GM19324 (cell line): ENCODE data around the gene TMEM51.

Source experiments
- ATAC-seq: cut with Tn5 transposase; IDR thresholded peaks from one replicate; pipeline ENCODE4 v1.9.1; 2021; ENCODE audit warnings: mild to moderate bottlenecking, moderate library complexity; ENCODE audit not compliant: unreplicated experiment, low FRiP score

The TMEM51 gene

DNA sequence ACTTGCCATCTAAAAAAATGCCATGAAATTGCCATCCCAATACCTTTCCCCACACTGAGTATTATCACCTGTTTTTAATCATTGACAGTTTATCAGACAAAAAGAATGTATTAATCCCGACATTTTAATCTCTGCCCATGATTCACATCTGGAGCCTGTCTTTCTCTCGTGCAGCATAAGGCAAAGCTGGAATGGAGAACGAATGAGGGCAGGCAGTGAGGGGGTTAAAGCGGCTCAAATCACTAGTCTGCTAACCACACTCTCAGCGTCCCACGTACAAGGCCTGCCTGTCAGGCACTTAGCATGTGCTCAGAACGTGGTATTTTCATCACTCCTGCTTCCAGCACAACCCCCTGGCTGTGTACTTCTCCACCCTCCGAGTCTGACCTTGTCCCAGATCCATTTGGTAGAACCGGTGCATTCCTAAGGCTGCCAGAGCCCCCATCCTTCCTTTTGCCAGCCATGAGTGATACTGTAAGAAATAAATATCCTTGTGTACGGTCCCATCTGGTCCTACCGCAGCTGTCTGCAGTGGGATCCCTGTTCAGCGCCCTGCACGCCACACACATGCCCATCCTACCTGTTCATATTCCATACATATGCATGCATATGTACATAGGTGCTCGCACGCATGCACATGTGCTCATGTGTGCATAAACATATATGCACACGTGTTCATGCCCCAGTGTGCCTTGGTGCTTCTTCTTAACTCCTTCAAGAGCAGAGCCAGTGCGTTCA lies 58.8 kb downstream of the TMEM51 start:
- ATAC-seq = no peak

DNA sequence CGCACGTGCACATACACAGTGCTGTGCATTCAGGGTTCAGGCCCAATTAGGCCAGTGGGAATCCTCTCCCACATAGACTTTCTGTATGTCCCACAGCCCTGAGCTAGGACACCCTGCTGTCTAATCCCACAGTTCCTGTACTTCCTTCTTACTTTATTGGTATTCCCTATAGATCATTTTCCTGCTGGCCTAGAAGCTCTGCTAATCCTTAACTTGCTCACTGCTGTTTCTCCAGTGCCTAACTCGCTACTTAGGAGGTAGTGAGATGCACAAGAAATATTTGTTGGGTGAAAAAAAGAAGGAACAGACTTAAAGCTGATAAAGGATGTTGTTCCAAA lies 59.4 kb downstream of the TMEM51 start:
- ATAC-seq = no peak

DNA sequence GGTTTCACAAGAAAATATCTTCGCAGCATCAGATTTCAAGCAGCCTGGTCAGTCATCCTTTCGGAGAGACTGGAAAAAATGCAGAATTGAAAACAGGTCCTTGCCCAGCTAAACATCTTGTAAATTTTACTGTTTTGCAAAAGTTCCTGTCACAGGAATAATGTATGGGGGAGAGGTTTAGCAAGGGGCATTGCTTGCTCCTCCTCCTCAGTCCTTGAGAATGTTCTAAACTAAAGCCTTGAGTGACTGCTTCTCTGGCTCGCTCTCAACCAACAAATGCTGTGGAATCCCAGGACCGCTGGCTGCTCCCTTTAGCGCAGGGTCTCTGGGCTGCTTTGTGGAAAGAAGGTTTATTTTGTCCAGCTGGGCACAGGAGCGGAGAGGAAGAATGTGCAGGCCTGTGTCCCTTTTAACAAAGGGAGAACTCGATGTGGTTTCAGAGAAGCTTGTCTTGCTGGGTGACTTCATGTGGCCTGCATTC lies 59.8 kb downstream of the TMEM51 start:
- no peak for ATAC-seq

DNA sequence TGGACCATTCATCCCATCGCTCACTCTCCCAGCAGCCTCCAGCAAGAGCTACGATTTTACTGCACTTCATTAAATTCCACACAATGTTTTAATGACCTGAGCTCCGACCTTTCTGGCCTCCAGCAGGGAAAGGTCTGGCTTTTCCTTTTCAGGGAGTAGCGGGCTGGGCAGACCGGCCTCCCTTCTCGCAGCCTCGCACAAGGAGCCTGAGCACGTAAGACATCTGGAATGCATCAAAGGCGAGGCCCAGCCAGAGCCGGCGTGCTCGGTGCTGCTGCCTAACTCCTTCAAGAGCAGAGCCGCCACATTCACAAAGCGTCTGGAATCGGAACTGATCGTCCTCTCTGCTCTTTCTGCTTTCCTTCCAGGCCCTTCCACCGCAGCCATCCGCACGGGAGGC lies 61.0 kb downstream of the TMEM51 start:
- no peak for ATAC-seq

DNA sequence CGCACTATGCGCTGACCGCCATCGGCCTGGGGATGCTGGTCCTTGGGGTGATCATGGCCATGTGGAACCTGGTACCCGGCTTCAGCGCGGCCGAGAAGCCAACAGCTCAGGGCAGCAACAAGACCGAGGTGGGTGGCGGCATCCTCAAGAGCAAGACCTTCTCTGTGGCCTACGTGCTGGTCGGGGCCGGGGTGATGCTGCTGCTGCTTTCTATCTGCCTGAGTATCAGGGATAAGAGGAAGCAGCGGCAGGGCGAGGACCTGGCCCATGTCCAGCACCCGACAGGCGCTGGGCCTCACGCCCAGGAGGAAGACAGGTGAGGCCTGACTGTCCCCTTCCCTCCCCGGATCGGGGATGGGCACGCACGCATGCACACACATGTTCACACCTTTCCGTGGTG lies 61.6 kb downstream of the TMEM51 start:
- no peak for ATAC-seq

DNA sequence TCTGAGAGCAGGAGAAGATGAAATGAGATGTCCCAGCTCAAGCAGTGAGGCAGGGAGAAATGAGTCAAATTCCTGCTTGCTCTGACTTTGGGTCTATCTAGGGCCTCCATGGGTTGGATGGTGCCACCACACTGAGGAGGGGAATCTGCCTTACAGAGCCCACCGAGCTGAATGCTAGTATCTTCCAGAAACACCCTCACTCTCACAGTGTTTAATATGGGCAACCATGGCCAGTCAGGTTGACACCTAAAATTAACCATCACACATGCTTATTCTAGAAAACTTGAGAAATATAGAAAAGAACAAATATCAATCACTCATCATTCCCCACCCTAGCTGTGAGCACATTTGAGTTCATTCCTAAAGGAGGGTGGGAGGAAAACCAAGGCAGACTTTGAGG lies 64.1 kb downstream of the TMEM51 start:
- no peak for ATAC-seq

DNA sequence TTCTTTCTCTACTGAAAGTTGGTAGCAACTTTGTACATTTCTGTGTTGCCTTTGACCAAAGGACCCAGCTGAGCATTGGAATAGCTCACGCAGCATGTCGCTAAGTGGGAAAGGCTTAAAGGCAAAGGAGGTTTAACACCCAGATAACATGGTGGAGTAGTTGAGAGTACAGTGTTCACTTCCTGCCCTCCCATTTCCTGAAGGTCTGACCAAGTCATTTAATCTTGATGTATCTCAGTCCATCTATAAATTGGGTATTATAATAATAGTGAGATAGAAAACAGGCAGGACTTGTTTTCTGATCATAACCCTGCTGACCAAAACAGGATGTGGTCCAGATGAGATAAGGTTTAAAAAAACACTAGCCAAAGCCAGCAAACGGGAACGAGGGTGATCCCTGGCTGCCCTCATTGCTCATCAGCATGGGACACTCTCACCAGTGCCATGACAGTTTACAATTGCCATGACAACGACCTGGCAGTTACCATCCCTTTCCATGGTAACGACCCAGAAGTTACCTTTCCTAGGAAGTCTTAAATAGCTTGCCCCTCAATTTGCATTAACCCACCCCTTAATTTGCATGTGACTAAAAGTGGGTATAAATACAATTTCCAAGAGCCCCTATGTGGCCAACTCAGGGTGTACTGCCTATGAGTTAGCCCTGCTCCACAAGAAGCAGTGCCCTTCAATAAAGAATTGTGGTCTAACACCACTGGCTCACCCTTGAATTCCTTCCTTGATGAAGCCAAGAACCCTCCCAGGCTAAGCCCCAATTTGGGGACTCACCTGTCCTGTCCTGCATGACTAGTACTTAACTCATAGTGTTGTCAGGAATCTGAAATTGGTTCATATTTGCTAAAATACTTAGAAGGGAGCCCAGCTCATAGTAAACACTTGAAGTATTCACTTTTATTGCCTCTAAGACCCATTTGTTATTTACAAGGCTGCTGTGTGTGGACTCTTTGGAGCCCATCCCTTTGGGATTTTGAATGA lies 65.0 kb downstream of the TMEM51 start:
- no peak for ATAC-seq

DNA sequence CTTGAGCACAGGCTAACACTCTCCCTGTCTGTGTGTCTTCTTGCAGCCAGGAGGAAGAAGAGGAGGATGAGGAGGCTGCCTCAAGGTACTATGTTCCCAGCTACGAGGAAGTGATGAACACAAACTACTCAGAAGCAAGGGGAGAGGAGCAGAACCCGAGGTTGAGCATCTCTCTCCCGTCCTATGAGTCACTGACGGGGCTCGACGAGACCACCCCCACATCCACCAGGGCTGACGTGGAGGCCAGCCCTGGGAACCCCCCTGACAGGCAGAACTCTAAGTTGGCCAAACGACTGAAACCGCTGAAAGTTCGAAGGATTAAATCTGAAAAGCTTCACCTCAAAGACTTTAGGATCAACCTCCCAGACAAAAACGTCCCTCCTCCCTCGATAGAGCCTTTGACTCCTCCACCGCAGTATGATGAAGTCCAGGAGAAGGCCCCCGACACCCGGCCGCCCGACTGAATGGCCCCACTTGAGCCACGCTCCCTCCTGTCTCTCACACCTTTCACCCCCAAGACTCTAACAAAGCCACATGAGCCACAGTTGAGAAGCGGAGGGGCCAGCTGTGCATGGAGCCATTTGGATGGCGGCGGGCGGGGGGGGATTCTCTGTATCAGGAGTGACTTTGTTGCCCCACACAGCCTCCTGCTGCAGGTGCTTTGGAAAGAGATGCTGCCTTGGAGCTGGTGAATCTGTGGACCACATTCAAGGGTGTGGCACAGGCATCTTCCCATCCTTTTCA lies 65.9 kb downstream of the TMEM51 start:
- no peak for ATAC-seq

DNA sequence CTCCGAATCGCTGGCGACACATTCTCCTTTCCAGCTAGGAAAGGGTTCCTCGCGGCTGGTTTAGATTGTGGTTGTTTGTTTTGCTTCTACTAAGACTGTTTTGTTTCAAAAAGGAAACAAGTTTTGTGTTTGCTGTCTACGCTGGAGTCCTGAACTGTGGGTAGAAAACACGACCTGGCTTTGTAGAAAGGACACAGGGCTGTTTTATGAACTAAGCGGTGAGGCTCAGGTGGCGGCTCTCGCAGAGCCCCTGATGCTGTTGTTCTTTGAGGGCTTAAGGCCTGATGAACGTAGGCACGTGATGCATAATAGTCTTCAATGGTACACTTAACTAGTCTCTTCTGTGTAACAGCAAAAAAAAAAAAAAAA lies 66.5 kb downstream of the TMEM51 start:
- no peak for ATAC-seq

DNA sequence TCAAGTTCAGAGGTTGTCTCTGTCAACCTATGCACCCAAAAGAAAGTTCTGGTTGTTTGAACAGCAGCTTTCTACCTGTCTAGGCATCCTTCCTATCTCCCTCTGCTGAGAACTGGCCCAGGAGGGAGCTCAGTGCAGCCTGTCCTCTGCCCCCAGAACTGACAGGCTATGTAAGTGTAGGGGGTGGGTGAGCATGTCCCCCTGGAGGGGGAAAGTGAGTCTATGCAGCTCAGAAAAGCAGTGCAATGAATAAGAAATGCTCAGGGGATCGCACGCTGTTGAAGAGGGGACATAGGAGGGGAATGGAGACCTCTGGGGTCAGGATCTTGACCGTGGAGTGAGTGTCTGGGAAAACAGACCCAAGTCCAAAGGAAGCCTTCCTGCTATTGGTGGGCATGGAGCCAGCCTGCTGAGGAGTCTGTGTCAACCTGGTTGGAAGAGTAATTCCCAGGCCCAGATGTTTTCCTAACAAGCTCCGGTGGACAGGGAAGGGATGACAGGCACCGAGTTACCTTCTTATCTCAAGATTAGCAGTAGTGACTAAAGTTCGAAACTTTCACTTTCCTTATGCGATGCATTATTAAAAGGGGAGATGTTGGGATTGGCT lies 67.4 kb downstream of the TMEM51 start:
- no peak for ATAC-seq

DNA sequence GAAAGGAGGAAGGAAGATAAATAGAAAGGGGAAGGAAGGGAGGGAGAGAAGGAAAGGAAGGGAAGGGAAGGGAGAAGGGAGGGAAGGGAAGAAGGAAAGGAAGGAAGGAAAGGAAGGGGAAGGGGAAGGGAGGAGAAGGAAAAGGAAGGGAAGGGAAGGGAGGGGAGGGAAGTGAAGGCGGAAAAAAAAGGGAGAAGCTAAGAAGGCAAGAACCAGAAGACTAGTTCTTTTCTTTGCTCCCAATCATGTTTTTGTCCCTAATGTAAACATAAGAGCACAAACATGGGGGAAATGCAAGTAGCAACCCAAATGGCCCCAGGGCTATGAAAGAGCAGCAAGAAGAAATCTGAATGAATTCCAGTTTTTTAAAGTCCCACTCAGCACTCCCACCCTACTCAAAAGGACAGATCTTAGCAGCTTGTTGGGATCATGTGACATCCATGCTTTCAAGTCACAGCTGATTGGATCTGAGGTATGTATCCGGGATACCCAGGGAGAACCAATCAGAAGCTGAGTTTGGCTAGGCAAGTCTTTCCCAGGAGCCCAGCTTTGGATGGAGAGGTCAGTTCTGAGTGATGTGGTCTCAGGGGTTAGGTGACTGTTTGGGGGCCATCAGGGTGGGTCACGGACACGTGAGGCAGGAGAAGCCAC lies 69.2 kb downstream of the TMEM51 start:
- ATAC-seq = no peak

DNA sequence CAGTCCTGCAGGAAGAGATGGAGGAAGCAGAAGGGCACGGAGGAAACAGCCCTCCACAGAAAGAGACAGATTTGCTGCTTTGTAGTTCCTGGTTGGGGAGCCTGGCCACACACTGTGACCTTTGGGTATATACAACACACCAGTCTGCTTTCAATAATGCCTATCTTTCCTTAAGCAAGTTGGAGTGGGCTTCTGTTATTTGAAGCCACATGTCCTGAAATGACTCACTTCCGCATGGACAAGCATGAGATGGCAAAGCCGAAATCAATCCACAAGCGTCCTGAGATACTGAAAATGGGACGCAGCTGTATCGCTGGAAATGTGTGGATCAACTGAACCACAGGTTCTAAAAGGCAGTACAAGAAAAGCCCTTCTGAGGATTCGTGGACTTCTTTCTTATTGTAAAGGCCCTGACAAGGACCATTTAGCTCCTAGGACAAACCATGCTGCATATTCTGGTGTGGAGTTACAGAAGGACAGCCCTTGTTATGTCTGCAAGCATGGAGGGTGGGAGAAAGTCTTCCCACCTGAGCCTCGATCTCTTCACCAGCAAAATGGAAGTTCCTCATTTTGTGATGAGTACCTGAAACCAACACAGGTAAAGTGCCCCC lies 70.8 kb downstream of the TMEM51 start:
- ATAC-seq = no peak

DNA sequence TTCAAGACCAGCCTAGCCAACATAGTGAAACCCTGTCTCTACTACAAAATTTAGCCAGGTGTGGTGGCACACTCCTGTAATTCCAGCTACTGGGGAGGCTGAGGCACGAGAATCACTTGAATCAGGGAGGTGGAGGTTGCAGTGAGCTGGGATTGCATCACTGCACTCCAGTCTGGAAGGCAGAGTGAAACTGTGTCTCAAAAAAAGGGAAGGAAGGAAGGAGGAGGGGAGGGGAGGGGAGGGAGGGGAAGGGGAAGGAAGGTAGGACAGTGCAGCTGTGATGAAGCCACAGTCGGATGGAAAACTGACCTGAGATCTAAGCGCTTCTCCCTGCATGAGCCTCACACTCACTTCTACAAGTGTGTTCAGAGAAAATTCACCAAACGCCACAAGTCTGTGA lies 71.4 kb downstream of the TMEM51 start:
- ATAC-seq = no peak

DNA sequence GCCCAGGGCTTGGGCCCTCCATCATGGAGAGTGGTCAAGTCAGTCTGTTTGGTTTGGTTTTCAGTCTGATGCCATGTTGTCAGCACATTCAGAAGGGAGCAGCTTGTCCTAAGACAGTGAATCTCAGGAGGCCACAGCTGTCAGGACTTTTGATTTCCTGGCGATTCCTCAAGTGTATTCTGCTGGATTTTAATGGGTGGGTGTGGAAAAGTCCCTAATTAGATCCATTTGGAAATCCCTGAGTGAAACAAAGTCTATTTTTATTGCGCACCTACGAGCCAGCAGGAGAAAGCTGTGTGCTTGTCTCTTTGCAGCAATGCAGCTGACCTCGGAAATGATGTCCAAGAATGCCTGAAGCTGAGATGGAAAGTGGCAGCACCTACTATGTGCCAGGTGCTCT lies 71.9 kb downstream of the TMEM51 start:
- no peak for ATAC-seq

DNA sequence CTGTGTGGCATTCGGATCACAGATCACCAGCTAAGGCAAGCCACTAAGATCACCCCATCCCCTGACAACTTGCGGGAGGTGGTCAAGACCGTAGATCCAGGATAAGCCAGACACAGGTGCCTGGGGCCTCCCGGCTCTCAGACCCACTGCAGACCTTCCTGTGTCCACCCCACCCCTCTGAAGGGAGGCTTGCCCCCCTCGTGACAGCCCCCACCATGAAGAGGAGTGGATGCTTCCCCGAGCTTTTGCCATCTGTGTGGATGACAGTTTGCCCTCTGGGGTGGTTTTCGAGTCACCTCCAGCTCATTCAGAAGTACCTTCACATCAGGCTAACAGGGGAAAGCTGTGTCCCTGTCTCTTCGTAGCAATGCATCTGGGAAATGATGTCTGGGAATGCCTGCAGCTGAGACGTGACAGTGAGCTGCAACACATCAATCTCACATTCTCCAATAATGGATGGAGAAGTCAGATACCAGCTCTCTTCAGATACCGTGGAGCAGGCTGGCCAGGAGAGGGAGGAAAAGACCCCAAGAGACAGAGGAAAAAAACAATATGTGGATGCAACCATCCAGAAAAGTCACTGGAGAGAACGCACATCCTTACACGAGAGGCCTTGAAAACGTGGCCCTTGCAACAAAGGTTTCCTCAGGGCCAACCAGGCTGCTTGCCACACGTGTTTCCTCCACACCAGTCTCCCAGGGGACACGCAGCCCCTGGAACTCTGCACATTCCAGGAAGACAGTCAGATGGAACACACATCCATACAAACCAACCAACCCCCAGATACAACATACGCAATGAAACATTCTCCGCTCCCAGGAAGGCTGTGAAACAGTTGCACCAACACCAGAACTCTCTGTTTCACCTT lies 73.1 kb downstream of the TMEM51 start:
- no peak for ATAC-seq

DNA sequence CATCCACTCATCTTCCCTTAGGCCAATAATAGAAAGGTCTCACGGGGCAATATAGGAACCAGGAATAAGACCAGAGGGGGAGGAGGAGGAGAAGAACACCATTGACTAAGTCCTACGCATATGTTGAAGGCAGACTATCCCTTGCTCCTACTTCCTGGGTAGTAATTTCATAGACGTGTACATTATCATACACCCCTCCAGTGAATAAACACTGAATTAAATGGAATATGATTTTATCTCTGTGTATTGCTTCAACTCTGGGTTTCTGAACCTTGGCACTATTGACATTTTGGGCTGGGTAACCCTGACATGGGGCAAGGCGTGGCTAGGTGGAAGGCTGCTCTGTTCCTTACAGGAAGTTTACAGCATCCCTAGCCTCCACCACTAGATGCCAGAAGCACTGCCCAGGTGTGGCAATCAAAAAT lies 76.2 kb downstream of the TMEM51 start:
- no peak for ATAC-seq

DNA sequence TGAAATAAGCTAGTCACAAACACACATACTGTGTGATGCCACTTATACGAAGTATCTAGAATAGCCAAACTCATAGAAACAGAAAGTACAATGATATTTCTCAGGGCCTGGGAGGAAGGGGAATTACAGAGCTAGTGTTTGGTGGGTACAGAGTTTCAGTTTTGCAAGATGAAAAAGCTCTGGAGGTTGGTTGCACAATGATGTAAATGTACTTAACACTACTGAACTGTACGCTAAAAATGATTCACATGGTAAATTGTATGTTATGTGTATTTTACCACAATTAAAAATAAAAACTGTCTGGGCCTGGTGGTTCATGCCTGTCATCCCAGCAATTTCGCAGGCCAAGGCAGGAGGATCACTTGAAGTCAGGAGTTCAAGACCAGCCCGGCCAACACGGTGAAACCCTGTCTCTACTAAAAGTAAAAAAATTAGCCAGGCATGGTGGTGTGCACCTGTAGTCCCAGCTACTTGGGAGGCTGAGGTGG lies 78.2 kb downstream of the TMEM51 start:
- peak; percentile 66 for ATAC-seq

DNA sequence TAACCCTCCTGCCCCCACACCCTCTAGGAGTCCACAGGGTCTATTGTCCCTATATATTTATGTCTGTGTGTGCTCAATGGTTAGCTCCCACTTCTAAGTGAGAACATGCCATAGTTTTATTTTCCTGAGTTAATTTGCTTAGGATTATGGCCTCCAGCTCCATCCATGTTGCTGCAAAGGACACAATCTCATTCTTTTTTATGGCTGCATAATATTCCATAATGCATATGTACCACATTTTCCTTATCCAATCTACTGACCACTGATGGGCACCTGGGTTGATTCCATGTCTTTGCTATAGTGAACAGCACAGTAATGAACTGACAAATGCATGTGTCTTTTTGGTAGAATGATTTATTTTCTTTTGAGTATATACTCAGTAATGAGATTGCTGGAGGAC lies 80.1 kb downstream of the TMEM51 start:
- no peak for ATAC-seq

DNA sequence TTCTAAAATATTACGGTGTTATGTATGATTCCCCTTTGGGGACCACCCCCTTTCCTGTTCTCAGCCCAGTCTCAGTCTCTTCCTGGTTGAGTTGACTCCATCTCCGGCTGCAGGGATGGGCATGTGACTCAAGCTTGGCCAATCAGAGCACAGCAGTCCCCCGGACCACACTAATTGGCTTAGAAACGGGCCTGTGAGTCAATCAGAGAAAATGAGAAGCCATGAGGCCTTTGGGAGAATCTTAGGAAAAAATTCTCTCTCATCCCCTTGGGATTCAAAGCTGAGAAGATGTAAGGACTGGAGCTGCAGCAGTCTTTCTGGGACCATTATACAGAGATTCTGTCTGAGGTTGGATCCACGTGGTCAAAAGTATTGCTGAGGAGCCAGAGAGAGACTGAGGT lies 82.8 kb downstream of the TMEM51 start:
- no peak for ATAC-seq
